ENCODE results near the gene FIGN.

Gene FIGN

DNA sequence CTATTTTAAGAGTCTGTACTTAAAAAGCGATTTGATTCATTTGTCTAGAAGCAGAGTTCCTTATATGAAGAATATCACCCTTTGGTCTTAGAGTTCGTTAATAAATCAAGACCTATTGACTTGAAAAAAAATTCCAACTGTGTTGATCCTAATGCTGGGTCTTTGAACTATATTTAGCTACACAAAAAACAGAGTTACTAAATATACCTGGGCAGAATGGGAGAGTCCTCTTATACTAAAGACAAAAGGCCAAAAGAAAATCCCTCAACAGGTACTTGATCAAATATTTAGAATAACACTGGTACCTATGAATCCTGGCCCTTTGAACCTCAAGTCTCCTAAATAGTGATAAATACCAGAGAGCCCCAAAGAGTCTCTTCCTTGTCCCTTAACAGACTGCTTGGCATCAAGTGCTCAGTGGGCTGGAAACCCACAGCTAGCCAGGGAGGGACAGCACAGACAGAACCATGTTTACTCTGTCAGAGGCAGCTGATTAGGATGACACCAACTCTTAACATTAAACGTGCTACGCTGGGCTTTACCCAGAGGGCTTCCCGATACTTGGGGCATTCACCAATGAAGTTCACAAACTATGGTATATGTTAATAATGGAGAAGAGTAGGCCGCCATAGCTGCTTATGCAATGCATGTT, 95.1 kb downstream of the FIGN start:
- ChIA-PET CTCF (interaction anchor here (1.3 kb wide), 1 partner anchor 11 kb away, joined by 6 read pairs; no protein-coding TSS in a partner anchor), POLR2A (no interaction called here)
- H3K4me3 ChIP-seq (ENCODE audit: control insufficient read depth in 1 of 7, extremely low read depth in 1 of 7, insufficient read depth in 4 of 7, low read depth in 2 of 7, low read length in 6 of 7) = no peak overlapping the region

DNA sequence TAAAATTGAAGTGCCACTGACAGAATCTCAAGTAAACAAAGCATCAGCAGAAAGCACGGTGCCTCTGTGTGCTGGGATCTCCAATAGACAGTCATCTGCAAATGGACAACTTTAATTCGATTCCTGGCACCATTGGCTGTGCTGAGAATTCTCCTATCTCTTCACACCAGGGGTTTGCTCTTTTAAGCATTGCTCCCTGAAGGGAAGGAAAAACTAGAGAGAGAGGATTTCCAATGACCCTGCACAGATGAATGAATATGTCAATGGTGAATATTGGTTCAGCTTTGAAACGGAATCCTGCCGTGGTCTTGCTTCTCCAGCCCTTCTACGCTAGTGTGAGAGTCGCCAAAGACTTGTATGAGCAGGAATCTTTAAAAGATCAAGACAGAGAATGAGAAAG, 97.9 kb downstream of the FIGN start:
- no peaks in the 10 kb centered on the region for H3K27me3 ChIP-seq (replicated peaks in 2 of 5; ENCODE audit: control insufficient read depth in 4 of 5, insufficient read depth in 5 of 5, low read length in 4 of 5)
- H3K27ac ChIP-seq (ENCODE audit: insufficient read depth in 1 of 2, low read depth in 1 of 2, low read length in 2 of 2, poor library complexity in 1 of 2, severe bottlenecking in 2 of 2) = no peak overlapping the region
- no peaks in the 10 kb centered on the region for H3K4me1 ChIP-seq (ENCODE audit: control extremely low read depth in 1 of 4, control insufficient read depth in 4 of 4, insufficient read depth in 4 of 4, low read length in 3 of 4)
- CTCF ChIA-PET = no interaction called here
- no peak for DNase-seq
- H3K36me3 ChIP-seq (ENCODE audit: control insufficient read depth in 4 of 4, insufficient read depth in 4 of 4, low read length in 3 of 4) = no peaks in the 10 kb centered on the region
- POLR2A ChIA-PET = no interaction called here
- H3K4me3 ChIP-seq (ENCODE audit: control insufficient read depth in 1 of 7, extremely low read depth in 1 of 7, insufficient read depth in 4 of 7, low read depth in 2 of 7, low read length in 6 of 7) = no peak overlapping the region
- WGBS (ENCODE audit: insufficient coverage) = 86% methylated on average over 5 of the region's 6 CpGs
- H3K9me3 ChIP-seq (ENCODE audit: control extremely low read depth in 1 of 5, control insufficient read depth in 4 of 5, insufficient read depth in 2 of 5, low read depth in 1 of 5, low read length in 4 of 5) = no peaks in the 10 kb centered on the region

More for the DNA sequence above, 95.1 kb downstream of the FIGN start:
- no peak overlapping the region for H3K27ac ChIP-seq (ENCODE audit: insufficient read depth in 1 of 2, low read depth in 1 of 2, low read length in 2 of 2, poor library complexity in 1 of 2, severe bottlenecking in 2 of 2)
- WGBS (ENCODE audit: insufficient coverage) = 95% methylated on average over 4 of the region's 6 CpGs
- no peaks in the 10 kb centered on the region for H3K4me1 ChIP-seq (ENCODE audit: control extremely low read depth in 1 of 4, control insufficient read depth in 4 of 4, insufficient read depth in 4 of 4, low read length in 3 of 4)
- no peaks in the 10 kb centered on the region for H3K36me3 ChIP-seq (ENCODE audit: control insufficient read depth in 4 of 4, insufficient read depth in 4 of 4, low read length in 3 of 4)
- no peaks in the 10 kb centered on the region for H3K9me3 ChIP-seq (ENCODE audit: control extremely low read depth in 1 of 5, control insufficient read depth in 4 of 5, insufficient read depth in 2 of 5, low read depth in 1 of 5, low read length in 4 of 5)
- DNase-seq = no peak
- no peaks in the 10 kb centered on the region for H3K27me3 ChIP-seq (replicated peaks in 2 of 5; ENCODE audit: control insufficient read depth in 4 of 5, insufficient read depth in 5 of 5, low read length in 4 of 5)

DNA sequence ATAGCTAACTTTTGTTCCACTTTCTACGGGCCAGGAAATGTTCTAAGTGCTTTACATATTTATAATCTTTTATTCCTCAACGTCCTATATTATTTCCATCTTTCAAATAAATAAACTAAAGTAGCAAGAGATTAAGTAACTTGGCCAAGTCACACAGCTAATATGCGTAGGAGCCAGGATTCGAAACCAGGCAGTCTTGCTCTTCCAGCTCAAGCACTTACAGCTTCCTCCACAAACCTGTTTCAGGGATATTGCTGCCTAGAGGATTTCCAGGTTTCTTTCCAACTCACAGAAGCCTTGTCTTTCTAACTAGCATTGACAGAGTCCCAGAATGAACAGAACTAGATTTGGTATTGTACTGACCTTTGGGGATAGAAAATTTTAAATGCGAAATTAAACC, 102.5 kb downstream of the FIGN start:
- H3K4me1 ChIP-seq (ENCODE audit: control extremely low read depth in 1 of 4, control insufficient read depth in 4 of 4, insufficient read depth in 4 of 4, low read length in 3 of 4) = no peaks in the 10 kb centered on the region
- H3K36me3 ChIP-seq (ENCODE audit: control insufficient read depth in 4 of 4, insufficient read depth in 4 of 4, low read length in 3 of 4) = no peaks in the 10 kb centered on the region
- no peak for DNase-seq
- WGBS (ENCODE audit: insufficient coverage) = 93% methylated on average over 3 of the region's 5 CpGs
- no peak overlapping the region for H3K4me3 ChIP-seq (ENCODE audit: control insufficient read depth in 1 of 7, extremely low read depth in 1 of 7, insufficient read depth in 4 of 7, low read depth in 2 of 7, low read length in 6 of 7)
- POLR2A ChIA-PET = no interaction called here
- H3K27me3 ChIP-seq (replicated peaks in 2 of 5; ENCODE audit: control insufficient read depth in 4 of 5, insufficient read depth in 5 of 5, low read length in 4 of 5) = no peaks in the 10 kb centered on the region
- CTCF ChIA-PET = no interaction called here
- peaks cover 0 to 2% (median 0%) of the 10 kb centered on the region in 5 experiments for H3K9me3 ChIP-seq (ENCODE audit: control extremely low read depth in 1 of 5, control insufficient read depth in 4 of 5, insufficient read depth in 2 of 5, low read depth in 1 of 5, low read length in 4 of 5)
- H3K27ac ChIP-seq (ENCODE audit: insufficient read depth in 1 of 2, low read depth in 1 of 2, low read length in 2 of 2, poor library complexity in 1 of 2, severe bottlenecking in 2 of 2) = no peak overlapping the region

DNA sequence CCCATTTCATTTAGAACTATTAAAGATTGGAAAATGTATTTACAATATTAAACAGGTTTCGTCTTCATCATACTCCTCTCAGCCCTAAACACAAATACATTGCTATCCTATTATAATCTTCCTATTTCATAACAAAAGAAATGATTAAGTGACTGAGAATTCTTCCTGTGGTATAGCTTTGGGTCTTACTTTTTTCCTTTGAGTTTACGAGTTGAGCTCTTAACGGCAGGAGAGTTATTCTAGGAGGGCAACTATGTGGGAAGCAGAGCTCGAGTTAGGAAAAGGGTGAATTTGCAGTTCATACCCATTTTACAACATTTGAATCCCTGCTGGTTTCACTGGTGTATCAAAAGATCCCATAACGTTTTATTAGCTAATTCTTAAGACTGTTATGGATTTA, 105.0 kb downstream of the FIGN start:
- Histone ChIP-seq H3K9me3 (ENCODE audit: control extremely low read depth in 1 of 5, control insufficient read depth in 4 of 5, insufficient read depth in 2 of 5, low read depth in 1 of 5, low read length in 4 of 5) (peaks cover 0 to 2% (median 0%) of the 10 kb centered on the region in 5 experiments), H3K36me3 (ENCODE audit: control insufficient read depth in 4 of 4, insufficient read depth in 4 of 4, low read length in 3 of 4) (no peaks in the 10 kb centered on the region), H3K4me3 (ENCODE audit: control insufficient read depth in 1 of 7, extremely low read depth in 1 of 7, insufficient read depth in 4 of 7, low read depth in 2 of 7, low read length in 6 of 7) (no peak overlapping the region), H3K27me3 (replicated peaks in 2 of 5; ENCODE audit: control insufficient read depth in 4 of 5, insufficient read depth in 5 of 5, low read length in 4 of 5) (no peaks in the 10 kb centered on the region), H3K4me1 (ENCODE audit: control extremely low read depth in 1 of 4, control insufficient read depth in 4 of 4, insufficient read depth in 4 of 4, low read length in 3 of 4) (no peaks in the 10 kb centered on the region), H3K27ac (ENCODE audit: insufficient read depth in 1 of 2, low read depth in 1 of 2, low read length in 2 of 2, poor library complexity in 1 of 2, severe bottlenecking in 2 of 2) (no peak overlapping the region)
- ChIA-PET POLR2A (no interaction called here), CTCF (no interaction called here)
- WGBS (ENCODE audit: insufficient coverage) = 100% methylated on average over 2 of the region's 5 CpGs
- no peak for DNase-seq

DNA sequence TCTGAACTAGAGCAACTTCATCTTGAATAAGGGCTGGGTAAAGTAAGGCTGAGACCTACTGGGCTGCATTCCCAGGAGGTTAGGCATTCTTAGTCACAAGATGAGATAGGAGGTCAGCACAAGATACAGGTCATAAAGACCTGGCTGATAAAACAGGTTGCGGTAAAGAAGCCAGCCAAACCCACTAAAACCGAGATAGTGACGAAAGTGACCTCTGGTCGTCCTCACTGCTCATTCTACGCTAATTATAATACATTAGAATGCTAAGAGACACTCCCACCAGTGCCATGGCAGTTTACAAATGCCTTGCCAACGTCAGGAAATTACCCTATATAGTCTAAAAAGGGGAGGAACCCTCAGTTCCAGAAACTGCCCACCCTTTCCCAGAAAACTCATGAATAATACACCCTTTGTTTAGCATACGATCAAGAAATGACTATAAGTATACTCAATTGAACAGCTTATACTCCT, 109.1 kb downstream of the FIGN start:
- CTCF ChIA-PET = no interaction called here

DNA sequence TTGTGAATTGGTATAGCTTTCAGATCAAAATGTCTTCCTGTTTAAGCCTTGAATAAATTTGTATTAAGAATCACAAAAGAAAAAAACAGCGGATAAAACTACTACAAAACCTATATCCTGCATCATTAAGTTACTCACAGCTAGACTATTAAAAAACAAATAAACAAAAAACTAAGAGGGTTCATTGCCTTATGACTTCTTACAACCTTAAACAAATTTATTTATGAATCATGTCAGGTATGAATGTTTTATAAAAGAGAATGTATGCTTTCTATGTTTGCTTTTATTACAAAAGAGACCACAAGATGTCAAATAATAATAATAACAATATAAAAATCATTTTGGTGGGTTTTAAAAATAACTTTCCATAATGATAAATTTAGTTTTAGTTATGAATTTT, 109.6 kb downstream of the FIGN start:
- no CpG with 5 or more reads among the region's 1 CpG for WGBS (ENCODE audit: insufficient coverage)
- Histone ChIP-seq H3K27ac (ENCODE audit: insufficient read depth in 1 of 2, low read depth in 1 of 2, low read length in 2 of 2, poor library complexity in 1 of 2, severe bottlenecking in 2 of 2) (no peak overlapping the region), H3K4me1 (ENCODE audit: control extremely low read depth in 1 of 4, control insufficient read depth in 4 of 4, insufficient read depth in 4 of 4, low read length in 3 of 4) (no peaks in the 10 kb centered on the region), H3K4me3 (ENCODE audit: control insufficient read depth in 1 of 7, extremely low read depth in 1 of 7, insufficient read depth in 4 of 7, low read depth in 2 of 7, low read length in 6 of 7) (no peak overlapping the region), H3K27me3 (replicated peaks in 2 of 5; ENCODE audit: control insufficient read depth in 4 of 5, insufficient read depth in 5 of 5, low read length in 4 of 5) (no peaks in the 10 kb centered on the region), H3K36me3 (ENCODE audit: control insufficient read depth in 4 of 4, insufficient read depth in 4 of 4, low read length in 3 of 4) (no peaks in the 10 kb centered on the region), H3K9me3 (ENCODE audit: control extremely low read depth in 1 of 5, control insufficient read depth in 4 of 5, insufficient read depth in 2 of 5, low read depth in 1 of 5, low read length in 4 of 5) (peaks cover 0 to 2% (median 0%) of the 10 kb centered on the region in 5 experiments)
- ChIA-PET POLR2A (no interaction called here), CTCF (interaction anchor here (1.6 kb wide), 1 partner anchor 10 kb away, joined by 4 read pairs; no protein-coding TSS in a partner anchor)
- no peak for DNase-seq

More for the DNA sequence above, 109.1 kb downstream of the FIGN start:
- WGBS (ENCODE audit: insufficient coverage) = 88% methylated on average over 5 of the region's 7 CpGs
- DNase-seq = no peak
- no peak overlapping the region for H3K27ac ChIP-seq (ENCODE audit: insufficient read depth in 1 of 2, low read depth in 1 of 2, low read length in 2 of 2, poor library complexity in 1 of 2, severe bottlenecking in 2 of 2)
- POLR2A ChIA-PET = no interaction called here
- H3K4me3 ChIP-seq (ENCODE audit: control insufficient read depth in 1 of 7, extremely low read depth in 1 of 7, insufficient read depth in 4 of 7, low read depth in 2 of 7, low read length in 6 of 7) = no peak overlapping the region
- no peaks in the 10 kb centered on the region for H3K36me3 ChIP-seq (ENCODE audit: control insufficient read depth in 4 of 4, insufficient read depth in 4 of 4, low read length in 3 of 4)
- no peaks in the 10 kb centered on the region for H3K27me3 ChIP-seq (replicated peaks in 2 of 5; ENCODE audit: control insufficient read depth in 4 of 5, insufficient read depth in 5 of 5, low read length in 4 of 5)
- no peaks in the 10 kb centered on the region for H3K4me1 ChIP-seq (ENCODE audit: control extremely low read depth in 1 of 4, control insufficient read depth in 4 of 4, insufficient read depth in 4 of 4, low read length in 3 of 4)
- peaks cover 0 to 2% (median 0%) of the 10 kb centered on the region in 5 experiments for H3K9me3 ChIP-seq (ENCODE audit: control extremely low read depth in 1 of 5, control insufficient read depth in 4 of 5, insufficient read depth in 2 of 5, low read depth in 1 of 5, low read length in 4 of 5)

DNA sequence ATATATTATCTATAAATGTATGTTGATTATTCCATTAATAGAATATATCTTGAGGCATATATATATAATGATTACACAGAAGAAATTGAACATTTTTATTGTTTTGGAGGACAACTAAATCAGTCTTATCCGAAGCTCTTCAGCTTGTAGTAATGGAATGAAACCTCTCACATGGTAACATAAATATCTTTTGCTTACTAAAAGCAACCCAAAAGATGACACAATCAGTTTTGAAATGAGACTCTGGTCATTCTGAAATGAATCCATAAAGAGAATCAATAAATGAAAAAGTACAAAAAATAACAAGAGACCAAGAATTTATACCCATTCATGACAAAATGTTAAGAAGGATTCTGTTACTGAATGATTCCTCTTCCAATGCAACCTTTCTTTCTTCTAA, 110.2 kb downstream of the FIGN start:
- no peak for DNase-seq
- no peak overlapping the region for H3K27ac ChIP-seq (ENCODE audit: insufficient read depth in 1 of 2, low read depth in 1 of 2, low read length in 2 of 2, poor library complexity in 1 of 2, severe bottlenecking in 2 of 2)
- CTCF ChIA-PET = interaction anchor here (1.6 kb wide), 1 partner anchor 10 kb away, joined by 4 read pairs; no protein-coding TSS in a partner anchor
- POLR2A ChIA-PET = no interaction called here
- H3K9me3 ChIP-seq (ENCODE audit: control extremely low read depth in 1 of 5, control insufficient read depth in 4 of 5, insufficient read depth in 2 of 5, low read depth in 1 of 5, low read length in 4 of 5) = peaks cover 0 to 2% (median 0%) of the 10 kb centered on the region in 5 experiments
- H3K36me3 ChIP-seq (ENCODE audit: control insufficient read depth in 4 of 4, insufficient read depth in 4 of 4, low read length in 3 of 4) = no peaks in the 10 kb centered on the region
- H3K4me1 ChIP-seq (ENCODE audit: control extremely low read depth in 1 of 4, control insufficient read depth in 4 of 4, insufficient read depth in 4 of 4, low read length in 3 of 4) = no peaks in the 10 kb centered on the region
- no peak overlapping the region for H3K4me3 ChIP-seq (ENCODE audit: control insufficient read depth in 1 of 7, extremely low read depth in 1 of 7, insufficient read depth in 4 of 7, low read depth in 2 of 7, low read length in 6 of 7)
- WGBS (ENCODE audit: insufficient coverage) = no CpG with 5 or more reads among the region's 1 CpG
- no peaks in the 10 kb centered on the region for H3K27me3 ChIP-seq (replicated peaks in 2 of 5; ENCODE audit: control insufficient read depth in 4 of 5, insufficient read depth in 5 of 5, low read length in 4 of 5)
